HG03280 (cell line): ENCODE measurements around the gene FAM193B.

Experiments
- ATAC-seq: cut with Tn5 transposase; IDR thresholded peaks from one replicate; pipeline ENCODE4 v1.9.1; 2021; ENCODE audit warnings: mild to moderate bottlenecking, moderate library complexity; ENCODE audit not compliant: unreplicated experiment

FAM193B gene

DNA sequence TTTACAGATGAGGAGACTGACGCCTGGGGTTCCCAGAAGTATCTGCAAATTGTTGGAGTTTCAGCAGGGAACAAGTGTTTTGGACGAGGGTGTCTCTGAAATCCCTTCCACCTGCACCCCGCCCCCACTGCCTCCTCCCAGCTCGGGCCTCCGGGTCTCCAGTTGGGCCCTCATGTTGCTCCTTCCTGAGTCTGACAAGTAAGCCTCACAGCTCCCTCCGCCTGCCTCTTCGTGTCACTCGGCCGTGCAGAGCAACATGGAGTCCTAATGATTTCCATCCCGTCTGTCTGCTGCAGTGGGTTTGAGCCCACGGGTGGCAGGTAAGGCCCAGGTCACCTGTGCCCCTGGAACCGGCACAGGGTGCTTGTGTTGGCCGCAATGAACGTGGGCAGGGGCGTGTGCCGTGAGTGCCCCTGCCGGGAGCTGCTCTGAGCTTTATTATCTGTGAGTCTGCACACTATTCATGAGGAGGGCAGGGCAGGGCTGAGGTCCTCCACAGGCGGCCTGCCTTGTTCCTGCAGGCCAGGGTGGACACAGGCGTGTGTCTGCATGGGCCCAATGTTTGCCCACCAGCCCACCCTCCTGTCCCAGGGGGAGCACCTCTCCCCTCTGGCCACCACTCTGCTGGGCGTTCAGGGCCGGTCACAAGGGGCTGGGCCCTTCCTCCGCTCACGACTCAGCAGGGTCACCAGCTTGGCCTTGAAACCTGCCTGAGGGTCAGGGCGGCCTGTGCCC, 50.8 kb downstream of the FAM193B start:
- ATAC-seq, result no peak

- no peak for ATAC-seq
These were observed 51.5 kb downstream of the FAM193B start for GRCh38 chr5:177502886-177503285.

DNA sequence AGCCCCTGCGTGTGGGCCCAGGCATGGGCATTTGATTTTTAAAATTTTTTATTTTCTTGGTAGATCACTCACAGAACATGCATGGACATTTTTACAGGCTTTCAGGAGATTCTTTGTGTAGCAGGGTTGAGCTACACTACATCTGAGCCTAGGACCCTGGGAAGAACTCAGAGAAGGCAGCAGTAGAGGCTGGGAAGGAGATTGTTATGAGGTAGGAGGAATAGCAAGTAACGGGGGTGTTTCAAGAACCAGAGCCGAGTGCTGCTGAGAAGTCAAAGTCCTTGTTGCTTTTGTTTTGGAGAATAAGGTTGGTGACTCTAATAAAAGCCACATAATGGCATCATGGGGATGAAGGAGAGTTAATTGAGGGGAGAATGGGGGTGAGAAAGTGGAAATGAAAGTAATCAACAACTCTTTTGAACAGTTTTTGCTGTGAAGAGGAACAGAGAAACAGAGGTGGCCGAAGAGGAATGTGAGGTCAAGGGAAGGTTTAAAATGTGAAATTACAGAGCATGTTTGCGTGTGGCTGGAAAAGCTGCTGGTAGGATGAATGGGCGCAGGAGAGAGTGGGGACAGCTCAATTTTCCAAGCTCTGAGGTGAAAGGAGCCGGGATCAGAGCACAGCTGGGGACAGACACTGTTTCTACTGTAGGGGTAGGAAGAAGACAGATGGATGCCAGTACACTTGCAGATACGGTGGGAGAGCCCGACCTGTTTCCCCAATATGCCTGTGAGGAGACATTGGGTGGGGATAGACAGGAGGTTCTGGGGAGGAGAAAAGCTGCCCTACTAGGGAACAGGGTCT, 52.3 kb downstream of the FAM193B start:
- no peak for ATAC-seq

DNA sequence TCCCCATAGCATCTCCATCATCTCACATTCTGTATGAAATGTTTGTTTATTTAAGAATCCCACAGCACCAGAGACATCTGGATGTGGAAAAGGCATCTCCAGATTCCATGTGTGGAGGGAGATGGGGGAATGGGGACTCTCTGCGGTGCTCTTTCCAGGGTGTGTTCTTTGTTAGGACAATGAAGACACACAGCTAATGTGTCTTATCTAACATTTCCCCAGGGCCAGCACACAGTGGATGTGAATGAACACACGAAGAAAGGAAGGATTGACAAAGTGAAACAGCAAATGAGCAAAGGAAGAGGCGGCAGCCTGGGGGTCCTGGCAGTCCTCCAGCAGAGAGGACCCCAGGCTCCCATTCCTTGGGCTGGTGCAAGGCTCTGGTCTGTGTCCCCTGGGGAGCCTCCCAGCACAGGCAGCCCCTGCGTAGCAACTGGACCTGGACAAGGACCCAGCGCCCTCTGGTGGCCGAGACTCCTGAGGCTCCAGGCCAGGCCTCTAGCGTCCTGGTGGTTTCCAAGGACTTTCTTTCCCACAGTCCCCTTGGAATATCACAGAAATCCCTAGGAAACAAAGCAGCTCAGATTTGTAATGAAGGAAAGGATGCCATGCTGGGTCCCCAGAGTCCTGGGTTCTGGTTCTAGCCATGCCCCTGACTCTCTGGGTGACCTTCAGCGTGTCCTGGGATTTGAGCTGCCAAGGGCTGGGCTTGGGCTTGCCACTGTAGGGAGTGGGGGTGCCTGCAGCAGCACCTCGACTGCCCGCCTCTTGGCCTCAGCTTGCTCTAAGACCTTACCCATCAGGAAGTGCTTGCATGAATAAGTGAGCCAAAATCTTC, 53.5 kb downstream of the FAM193B start:
- peak; percentile 26 for ATAC-seq

- ATAC-seq, result no peak
These were observed 54.5 kb downstream of the FAM193B start for GRCh38 chr5:177499842-177500241.

DNA sequence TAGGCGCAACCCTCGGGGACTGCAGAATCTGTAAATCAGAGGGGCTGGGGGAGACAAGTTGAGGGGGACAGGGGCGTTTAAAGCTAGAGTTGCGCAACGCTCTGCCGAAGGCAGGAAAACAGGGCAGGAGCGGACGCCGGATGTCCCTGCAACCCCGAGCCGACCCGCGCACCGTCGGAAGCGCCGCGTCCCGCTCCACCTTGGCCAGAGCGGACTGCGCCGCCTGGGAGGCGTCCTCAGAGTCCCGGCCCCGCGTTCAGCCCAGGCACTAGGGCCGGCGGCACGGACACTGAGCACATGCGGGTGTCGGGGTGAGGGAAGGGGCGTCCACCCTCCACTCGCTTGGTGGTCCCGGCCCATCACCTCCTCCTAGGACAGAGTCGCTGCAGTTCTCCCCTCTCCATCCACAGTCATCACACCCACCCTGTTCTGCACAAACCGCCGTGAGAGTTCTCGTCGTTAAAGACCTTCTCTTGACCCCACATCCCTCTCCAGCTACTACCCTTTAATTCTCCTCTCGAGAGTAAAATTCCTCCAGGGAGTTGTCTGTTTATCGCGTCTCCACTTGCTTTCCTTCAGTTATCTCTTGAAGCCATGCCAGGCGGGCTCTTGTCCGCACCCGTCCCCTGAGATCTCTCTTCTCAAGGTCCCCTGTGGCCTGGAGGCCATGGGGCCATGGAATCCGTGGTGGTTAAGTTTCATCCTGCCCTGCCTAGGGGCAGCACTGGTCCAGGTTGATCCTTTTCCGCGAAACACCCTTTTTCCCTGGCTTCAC, 56.2 kb downstream of the FAM193B start:
- ATAC-seq, result no peak

GRCh38 chr5:177497292-177498012, 56.9 kb downstream of the FAM193B start, which contains the start of gene PDLIM7:
TSS of gene PDLIM7 (minus strand) at chr5:177497604. CDS start at chr5:177496512, 1,092 bp downstream.
- ATAC-seq, result peak; percentile 72

- ATAC-seq, result no peak
These were observed 57.6 kb downstream of the FAM193B start for GRCh38 chr5:177496727-177497291.

- no peak for ATAC-seq
These were observed 58.2 kb downstream of the FAM193B start for GRCh38 chr5:177496070-177496726.

GRCh38 chr5:177495243-177496060, 58.9 kb downstream of the FAM193B start:
- no peak for ATAC-seq

- no peak for ATAC-seq
These were observed 59.8 kb downstream of the FAM193B start for GRCh38 chr5:177494346-177495195.

DNA sequence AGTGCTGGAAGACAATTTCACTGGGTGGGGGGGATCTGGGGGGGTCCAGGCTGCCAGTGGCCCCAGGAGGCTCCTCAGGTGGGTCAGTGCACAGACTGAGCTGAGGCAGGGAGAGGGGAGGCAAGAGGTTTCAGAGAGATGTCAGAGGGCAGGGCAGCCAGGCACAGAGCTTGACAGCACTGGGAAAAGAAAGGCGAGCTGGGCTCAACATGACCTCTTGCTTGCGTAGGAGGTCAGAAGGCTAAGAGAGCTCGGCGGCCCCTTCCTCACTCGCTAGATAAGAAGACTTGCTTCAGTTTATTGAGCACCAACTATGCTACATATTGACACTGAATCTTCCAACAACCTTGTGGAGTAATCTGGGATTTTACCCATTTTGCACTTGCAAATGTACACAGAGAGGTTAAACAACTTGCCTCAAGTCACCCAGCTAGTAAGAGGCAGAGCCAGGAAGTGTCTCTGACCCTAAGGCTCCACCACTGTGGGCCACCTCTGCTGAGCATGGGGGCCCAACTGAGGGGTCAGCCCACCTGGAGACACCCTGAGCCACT, 60.5 kb downstream of the FAM193B start:
- no peak for ATAC-seq

- ATAC-seq, result no peak
These were observed 61.5 kb downstream of the FAM193B start for GRCh38 chr5:177492841-177493240.

DNA sequence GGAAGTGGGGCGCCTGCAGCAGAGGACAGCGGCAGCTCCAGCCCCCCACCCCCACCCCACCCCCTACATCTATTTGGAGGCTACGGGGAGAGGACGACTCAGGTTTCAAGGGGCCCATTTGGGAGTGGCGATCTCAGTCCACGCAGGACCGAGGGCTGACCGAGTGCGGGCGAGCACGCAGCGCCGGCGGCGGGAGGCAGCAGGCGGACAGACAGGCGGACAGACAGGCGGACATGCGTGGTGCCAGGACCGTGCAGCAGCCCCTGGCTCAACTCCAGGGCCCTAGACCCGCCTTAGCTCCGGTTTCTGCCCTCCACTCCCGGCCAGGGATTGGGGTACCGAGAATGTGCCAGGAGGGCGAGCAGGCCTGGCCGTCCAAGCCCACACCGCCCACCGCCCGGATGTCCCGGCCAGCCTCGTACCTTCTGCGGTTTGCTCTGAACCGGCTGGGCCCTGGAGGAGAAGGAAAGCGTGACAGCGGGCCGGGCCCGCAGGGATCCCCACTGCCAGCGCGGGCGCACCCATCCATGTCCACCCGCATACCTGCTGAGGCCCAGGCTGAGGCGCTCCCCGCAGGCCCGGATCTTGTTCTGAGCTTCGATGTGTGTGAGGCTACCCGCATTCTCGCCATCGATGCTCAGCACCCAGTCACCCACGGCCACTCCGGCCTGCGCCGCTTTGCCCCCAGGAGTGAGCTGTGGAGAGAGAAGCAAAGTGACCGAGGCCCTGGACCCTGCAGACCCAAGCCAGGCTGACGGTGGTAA, 62.2 kb downstream of the FAM193B start:
- ATAC-seq, result no peak

DNA sequence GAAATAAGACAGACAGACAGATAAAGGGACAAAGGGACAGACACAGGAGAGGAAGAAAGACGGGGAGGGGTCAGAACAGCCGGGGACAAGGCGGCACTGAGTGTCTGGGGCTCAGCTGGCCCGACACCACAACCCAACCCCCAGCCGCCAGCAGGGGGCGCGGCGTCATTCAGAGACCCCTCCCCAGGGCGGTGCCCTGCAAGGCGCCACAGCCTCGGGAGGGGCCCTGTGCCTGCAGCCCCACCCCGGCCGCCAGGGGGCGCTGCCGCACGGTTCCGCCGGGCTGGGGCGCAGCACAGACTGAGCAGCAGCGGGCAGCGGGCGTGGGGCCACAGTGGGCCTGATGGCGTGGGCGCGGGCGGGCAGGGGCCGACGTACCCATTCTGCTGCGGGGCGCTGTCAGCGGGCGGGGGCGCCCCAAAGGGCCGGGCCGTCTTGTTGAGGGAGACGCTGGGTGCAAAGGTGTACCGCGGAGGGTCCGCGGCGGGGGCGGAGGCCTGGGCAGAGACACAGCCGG, 62.9 kb downstream of the FAM193B start:
- ATAC-seq, result no peak

- no peak for ATAC-seq
These were observed 63.4 kb downstream of the FAM193B start for GRCh38 chr5:177490992-177491391.
